Endothelial cell of hepatic sinusoid (primary cell): ENCODE data around the gene AGFG2.

Experiments
- in situ Hi-C: cut with HindIII; loops from 2 replicates; pipeline ENCODE4 v1.10.0; 2017; ENCODE audit warnings: low sequenced_read_pairs

AGFG2 gene

GRCh38 chr7:100583132-100584053, 44.4 kb downstream of the AGFG2 start:
- in situ Hi-C loops, result no loop called here

- in situ Hi-C loops, result no loop called here
Observed at GRCh38 chr7:100584054-100584682, 45.2 kb downstream of the AGFG2 start.

GRCh38 chr7:100584683-100585510, 45.9 kb downstream of the AGFG2 start:
- in situ Hi-C loops, result no loop called here

GRCh38 chr7:100585511-100586265, 46.7 kb downstream of the AGFG2 start, which contains the start of gene LRCH4:
LRCH4 (minus strand) TSS chr7:100586129; CDS start chr7:100586100, 29 bp downstream.
- in situ Hi-C loops, result no loop called here

GRCh38 chr7:100586266-100587025, 47.4 kb downstream of the AGFG2 start, which contains the start of gene FBXO24:
FBXO24 (plus strand) TSS chr7:100586328; CDS start chr7:100586626, 298 bp downstream.
- in situ Hi-C loops, result no loop called here

- in situ Hi-C loops, result no loop called here
Observed at GRCh38 chr7:100588438-100588837, 49.4 kb downstream of the AGFG2 start.

- in situ Hi-C loops, result no loop called here
Observed at GRCh38 chr7:100589341-100589947, 50.4 kb downstream of the AGFG2 start.

GRCh38 chr7:100590077-100590737, 51.2 kb downstream of the AGFG2 start:
- in situ Hi-C loops, result no loop called here

GRCh38 chr7:100591596-100591995, 52.6 kb downstream of the AGFG2 start:
- in situ Hi-C loops, result no loop called here

GRCh38 chr7:100595188-100595587, 56.2 kb downstream of the AGFG2 start:
- in situ Hi-C loops, result loop anchor here (5.0 kb wide), 1 partner anchor 48 kb away; no protein-coding TSS in a partner anchor

GRCh38 chr7:100598425-100598824, 59.4 kb downstream of the AGFG2 start:
- in situ Hi-C loops, result loop anchor here (5.0 kb wide), 1 partner anchor 51 kb away; no protein-coding TSS in a partner anchor

GRCh38 chr7:100599911-100600729, 61.1 kb downstream of the AGFG2 start:
- in situ Hi-C loops, result loop anchor here (5.0 kb wide), 1 partner anchor 53 kb away; no protein-coding TSS in a partner anchor

GRCh38 chr7:100600730-100601038, 61.7 kb downstream of the AGFG2 start:
- in situ Hi-C loops, result no loop called here

- in situ Hi-C loops, result no loop called here
Observed at GRCh38 chr7:100602889-100603725, 64.1 kb downstream of the AGFG2 start.

- in situ Hi-C loops, result no loop called here
Observed at GRCh38 chr7:100603726-100604027, 64.7 kb downstream of the AGFG2 start.

- in situ Hi-C loops, result no loop called here
Observed at GRCh38 chr7:100604028-100604975, 65.3 kb downstream of the AGFG2 start.
